ENCODE results near the gene BABAM2. TPM values are rescaled to one million over a fixed set of nuclear protein-coding genes. Genes with fewer than 3 reads are reported as not detected.

The BABAM2 gene
- total and polyA plus RNA-seq, 2 experiments from 2014 or later = 17.8 to 21.5 TPM

DNA sequence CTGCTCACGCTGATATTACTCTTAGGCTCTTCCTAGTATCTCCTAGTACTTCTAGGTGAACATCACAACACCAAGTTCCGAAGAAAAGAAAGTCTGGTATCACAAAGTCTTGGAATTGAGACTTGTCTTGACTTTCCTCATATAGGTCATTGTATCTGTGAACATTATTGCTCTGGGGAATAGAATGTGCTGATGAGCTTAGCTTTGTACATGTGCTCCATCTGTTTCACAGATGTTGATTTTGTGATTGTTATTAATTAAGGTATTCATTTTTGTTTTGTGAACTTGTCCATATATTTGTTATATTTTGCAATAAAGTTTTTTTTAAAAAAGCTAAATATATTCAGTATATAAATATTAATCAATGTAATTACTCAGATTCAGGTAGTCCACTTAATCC is 111.7 kb downstream of the BABAM2 start (continued):
- TF ChIP-seq, protein P1, sequence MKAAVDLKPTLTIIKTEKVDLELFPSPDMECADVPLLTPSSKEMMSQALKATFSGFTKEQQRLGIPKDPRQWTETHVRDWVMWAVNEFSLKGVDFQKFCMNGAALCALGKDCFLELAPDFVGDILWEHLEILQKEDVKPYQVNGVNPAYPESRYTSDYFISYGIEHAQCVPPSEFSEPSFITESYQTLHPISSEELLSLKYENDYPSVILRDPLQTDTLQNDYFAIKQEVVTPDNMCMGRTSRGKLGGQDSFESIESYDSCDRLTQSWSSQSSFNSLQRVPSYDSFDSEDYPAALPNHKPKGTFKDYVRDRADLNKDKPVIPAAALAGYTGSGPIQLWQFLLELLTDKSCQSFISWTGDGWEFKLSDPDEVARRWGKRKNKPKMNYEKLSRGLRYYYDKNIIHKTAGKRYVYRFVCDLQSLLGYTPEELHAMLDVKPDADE (IDR thresholded peaks at IDR 0.05) = no peak

DNA sequence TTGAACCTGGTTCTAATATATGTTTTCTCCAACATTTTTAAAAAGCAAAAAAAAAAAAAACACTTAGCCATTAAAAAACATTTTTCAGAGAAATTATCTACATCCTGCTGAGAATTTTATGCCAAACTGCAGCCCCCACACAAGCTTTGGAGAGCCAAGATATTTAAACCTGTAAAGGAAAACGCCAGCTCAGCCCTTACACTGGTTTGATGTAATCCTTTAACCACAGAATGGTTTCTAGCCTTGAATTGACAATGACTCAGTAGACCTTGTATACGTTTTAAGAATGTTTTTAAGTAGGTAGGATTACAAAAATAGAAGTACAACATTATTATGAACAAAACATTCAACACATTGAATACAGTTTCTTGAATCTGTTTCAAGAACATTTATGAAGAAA is 113.6 kb downstream of the BABAM2 start:
- Histone ChIP-seq H3K4me3 (no peak overlapping the region), H3K27ac (ENCODE audit: low read depth) (no peak overlapping the region), H3K4me2 (no peak overlapping the region), H3K79me2 (replicated peaks; ENCODE audit: insufficient read depth) (no peaks in the 10 kb centered on the region), H3K36me3 (ENCODE audit: insufficient read depth) (no peaks in the 10 kb centered on the region), H3F3A (replicated peaks; ENCODE audit: low read depth) (no peaks in the 10 kb centered on the region), H4K20me1 (replicated peaks; ENCODE audit: insufficient read depth) (no peaks in the 10 kb centered on the region), H3K9me2 (ENCODE audit: insufficient read depth) (no peaks in the 10 kb centered on the region), H3K4me1 (ENCODE audit: insufficient read depth) (no peaks in the 10 kb centered on the region), H2AFZ (no peak overlapping the region), H3K27me3 (ENCODE audit: insufficient read depth) (no peaks in the 10 kb centered on the region)
- ATAC-seq (no peak), DNase-seq (ENCODE audit: low spot score) (no peak)
- H3K4me1 Mint-ChIP-seq = no peaks in the 10 kb centered on the region
- peaks cover 5% of the 10 kb centered on the region; the same call in 2 of the 3 replicates for H3K36me3 Mint-ChIP-seq (ENCODE audit: low read depth)
- H3K4me3 Mint-ChIP-seq = no peak overlapping the region
- H3K27me3 Mint-ChIP-seq (ENCODE audit: insufficient read depth, low read depth, poor library complexity) = no peaks in the 10 kb centered on the region
- no peak overlapping the region for H3K27ac Mint-ChIP-seq
- H3K9me3 Mint-ChIP-seq = no peaks in the 10 kb centered on the region; the same call in 2 of the 3 replicates
- TF ChIP-seq EZH2phosphoT487 (IDR thresholded peaks at IDR 0.05; ENCODE audit: unreplicated experiment) (no peak), CREB1 (CRISPR knock-in tag; IDR thresholded peaks at IDR 0.05; ENCODE audit: low read depth) (no peak), ZNF331 (CRISPR knock-in tag; IDR thresholded peaks at IDR 0.05; ENCODE audit: low read depth) (no peak), EZH2 (IDR thresholded peaks at IDR 0.05; ENCODE audit: low read depth, unreplicated experiment) (no peak), STAT1 (IDR thresholded peaks at IDR 0.05; ENCODE audit: unreplicated experiment) (no peak), JUNB (IDR thresholded peaks at IDR 0.05; ENCODE audit: unreplicated experiment) (no peak), ZNF462 (CRISPR knock-in tag; IDR thresholded peaks at IDR 0.05) (no peak), POLR2AphosphoS5 (IDR thresholded peaks at IDR 0.05; ENCODE audit: low read depth) (no peak), ZNF114 (CRISPR knock-in tag; IDR thresholded peaks at IDR 0.05) (no peak)
- TF ChIP-seq, protein P2, sequence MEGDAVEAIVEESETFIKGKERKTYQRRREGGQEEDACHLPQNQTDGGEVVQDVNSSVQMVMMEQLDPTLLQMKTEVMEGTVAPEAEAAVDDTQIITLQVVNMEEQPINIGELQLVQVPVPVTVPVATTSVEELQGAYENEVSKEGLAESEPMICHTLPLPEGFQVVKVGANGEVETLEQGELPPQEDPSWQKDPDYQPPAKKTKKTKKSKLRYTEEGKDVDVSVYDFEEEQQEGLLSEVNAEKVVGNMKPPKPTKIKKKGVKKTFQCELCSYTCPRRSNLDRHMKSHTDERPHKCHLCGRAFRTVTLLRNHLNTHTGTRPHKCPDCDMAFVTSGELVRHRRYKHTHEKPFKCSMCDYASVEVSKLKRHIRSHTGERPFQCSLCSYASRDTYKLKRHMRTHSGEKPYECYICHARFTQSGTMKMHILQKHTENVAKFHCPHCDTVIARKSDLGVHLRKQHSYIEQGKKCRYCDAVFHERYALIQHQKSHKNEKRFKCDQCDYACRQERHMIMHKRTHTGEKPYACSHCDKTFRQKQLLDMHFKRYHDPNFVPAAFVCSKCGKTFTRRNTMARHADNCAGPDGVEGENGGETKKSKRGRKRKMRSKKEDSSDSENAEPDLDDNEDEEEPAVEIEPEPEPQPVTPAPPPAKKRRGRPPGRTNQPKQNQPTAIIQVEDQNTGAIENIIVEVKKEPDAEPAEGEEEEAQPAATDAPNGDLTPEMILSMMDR (conservative IDR thresholded peaks at IDR 0.05; ENCODE audit: low read depth in 2 of 2) = no peak
- TF ChIP-seq, protein P3, sequence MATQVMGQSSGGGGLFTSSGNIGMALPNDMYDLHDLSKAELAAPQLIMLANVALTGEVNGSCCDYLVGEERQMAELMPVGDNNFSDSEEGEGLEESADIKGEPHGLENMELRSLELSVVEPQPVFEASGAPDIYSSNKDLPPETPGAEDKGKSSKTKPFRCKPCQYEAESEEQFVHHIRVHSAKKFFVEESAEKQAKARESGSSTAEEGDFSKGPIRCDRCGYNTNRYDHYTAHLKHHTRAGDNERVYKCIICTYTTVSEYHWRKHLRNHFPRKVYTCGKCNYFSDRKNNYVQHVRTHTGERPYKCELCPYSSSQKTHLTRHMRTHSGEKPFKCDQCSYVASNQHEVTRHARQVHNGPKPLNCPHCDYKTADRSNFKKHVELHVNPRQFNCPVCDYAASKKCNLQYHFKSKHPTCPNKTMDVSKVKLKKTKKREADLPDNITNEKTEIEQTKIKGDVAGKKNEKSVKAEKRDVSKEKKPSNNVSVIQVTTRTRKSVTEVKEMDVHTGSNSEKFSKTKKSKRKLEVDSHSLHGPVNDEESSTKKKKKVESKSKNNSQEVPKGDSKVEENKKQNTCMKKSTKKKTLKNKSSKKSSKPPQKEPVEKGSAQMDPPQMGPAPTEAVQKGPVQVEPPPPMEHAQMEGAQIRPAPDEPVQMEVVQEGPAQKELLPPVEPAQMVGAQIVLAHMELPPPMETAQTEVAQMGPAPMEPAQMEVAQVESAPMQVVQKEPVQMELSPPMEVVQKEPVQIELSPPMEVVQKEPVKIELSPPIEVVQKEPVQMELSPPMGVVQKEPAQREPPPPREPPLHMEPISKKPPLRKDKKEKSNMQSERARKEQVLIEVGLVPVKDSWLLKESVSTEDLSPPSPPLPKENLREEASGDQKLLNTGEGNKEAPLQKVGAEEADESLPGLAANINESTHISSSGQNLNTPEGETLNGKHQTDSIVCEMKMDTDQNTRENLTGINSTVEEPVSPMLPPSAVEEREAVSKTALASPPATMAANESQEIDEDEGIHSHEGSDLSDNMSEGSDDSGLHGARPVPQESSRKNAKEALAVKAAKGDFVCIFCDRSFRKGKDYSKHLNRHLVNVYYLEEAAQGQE (IDR thresholded peaks at IDR 0.05; ENCODE audit: unreplicated experiment) = no peak
- TF ChIP-seq, protein P1 (IDR thresholded peaks at IDR 0.05) = no peak
